ENCODE measurements around the gene GPR152.
A peak's percentile ranks its signal among the peaks of the same experiment; 100 is the strongest.
"Not testable (repeated sequence)": the region's sequence is repeated elsewhere in the genome, so short reads cannot be mapped to it uniquely, and the experiment has no call there.

GPR152 gene

DNA sequence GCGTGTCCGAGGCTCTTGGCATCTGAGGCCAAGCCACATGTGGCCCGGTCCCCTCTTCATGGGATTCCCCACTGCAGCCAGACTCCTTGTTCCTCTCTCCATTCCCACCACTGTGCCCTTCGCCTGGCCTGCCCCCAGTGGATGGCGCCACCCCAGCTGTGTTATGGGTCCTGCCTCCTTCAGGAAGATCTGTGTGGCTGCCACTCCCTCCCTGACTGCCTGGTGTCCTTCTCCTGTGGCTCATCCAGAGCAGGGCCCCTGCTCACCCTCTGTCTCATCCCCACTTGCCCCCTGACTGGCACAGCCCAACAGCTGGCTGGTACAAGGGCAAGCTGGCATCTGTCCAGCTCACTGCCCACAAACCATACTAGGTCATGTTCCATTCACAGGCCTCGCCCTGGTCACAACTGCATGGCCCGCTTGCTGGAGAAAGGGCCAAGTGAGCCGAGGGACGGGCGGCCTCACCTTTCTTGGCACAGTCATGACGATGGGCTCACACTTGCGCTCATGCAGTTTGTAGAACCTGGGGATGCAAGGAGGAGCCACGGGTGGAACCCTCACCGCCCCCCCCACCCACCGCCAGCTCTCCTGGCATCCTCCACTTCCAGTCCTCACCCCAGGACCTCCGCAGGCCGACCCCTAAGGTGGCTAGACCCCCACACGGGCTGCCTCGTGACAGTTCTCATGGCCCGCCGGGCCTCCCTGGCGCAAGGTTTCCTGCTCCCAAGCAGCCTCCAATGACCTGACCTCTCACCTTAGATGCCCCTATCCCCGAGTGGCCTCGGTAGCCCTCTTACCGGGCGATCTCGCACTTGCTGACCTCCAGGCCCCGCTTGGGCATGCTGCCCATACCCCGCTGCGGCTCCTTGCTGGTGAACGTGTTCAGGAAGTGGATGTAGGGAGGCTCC, 13.0 kb downstream of the GPR152 start:
- no peak for DNase-seq (ENCODE audit: low spot score)

DNA sequence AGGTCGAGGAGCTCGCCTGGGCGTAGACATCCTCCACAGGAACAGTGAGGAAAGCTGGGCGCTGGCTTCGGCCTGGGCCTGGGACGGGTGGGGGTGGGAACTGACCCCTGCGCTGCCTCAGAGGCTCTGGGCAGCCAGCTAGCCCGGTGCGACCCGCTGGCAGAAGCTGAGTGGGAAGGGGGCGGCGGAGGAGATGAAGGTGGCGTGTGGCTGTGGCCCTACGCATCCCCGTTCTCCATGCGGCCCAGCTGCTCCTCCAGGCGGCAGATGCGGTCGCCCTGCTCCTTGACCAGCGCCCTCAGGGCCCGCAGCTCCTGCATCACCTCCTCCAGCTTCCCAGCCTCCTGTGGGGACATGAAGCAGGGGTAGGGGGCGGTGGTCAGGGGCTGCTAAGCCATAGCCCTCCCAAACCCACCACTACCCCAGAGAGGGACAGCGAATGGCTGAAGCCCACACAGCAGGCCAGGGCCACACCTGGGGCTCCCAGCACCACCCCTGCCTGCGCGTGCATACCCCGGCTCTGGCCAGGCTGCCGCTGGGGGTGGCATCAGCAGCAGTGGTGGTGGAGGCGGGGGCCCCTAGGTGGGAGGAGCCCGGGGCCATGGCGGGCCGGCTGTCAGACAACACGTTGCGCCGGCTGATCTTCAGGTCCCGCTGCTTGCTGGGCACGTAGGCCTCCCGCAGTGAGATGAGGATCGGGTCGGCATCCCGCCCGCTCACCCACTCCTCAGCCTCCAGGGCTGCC, 14.2 kb downstream of the GPR152 start:
- DNase-seq (ENCODE audit: low spot score), result peak; percentile 83

DNA sequence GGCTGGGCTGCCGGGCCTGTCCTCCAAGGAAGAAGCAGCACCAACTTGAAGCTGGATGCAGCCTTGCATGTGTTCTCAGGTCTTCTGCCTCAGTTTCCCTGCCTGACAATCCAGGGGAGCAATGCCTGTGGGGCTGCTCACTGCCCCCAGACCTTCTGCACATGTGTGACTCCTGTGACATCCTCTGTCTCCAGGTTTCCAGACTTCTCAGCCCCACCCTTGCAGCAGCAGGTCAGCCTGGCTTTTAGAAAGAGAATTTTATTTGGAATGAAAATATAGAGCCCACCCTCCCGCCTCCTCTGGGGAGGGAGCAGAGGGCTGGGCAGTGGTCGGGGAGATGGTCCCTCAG, 14.7 kb downstream of the GPR152 start:
- DNase-seq (ENCODE audit: low spot score), result no peak

DNA sequence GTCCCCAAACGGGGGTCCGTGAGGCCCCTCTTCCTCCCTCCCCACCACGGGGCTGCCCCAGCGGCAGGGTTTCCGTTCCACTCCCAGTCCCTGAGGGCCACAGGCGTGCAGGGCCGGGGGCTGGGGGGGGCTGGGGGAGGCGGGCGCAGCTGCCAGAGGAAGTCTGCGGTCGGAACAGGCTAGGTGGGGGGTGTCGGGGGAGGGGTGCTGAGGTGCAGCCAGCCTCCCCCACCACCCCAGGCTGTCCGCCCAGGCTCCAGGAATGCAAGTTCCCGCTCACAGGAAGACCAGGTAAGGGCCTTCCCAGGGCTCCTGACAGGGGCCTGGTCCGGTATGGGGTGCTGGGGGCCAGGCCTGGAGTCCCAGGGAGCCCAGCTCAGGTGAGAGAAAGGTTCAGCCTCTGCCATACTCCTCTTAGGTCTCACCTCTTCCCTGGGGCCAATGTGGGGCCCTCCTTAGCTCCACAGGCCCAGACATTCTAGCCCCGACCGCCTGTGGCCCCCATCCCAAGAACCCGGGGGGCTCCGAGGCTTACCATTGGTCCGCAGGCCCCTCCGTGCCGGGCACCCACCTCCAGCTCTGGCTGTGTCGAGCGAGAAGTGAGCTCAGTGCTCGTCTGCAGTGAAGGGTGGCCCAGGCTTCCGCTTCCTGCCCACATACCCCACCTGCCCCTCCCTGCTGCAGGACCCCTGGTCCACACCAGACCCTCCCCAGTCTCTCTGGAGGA, 15.3 kb downstream of the GPR152 start, which contains the start of gene PTPRCAP:
PTPRCAP (minus strand) TSS at position 601 of the 727 bp plus-strand sequence; CDS start at position 538, 63 bp downstream.
- peak; percentile 80 for DNase-seq (ENCODE audit: low spot score)

DNA sequence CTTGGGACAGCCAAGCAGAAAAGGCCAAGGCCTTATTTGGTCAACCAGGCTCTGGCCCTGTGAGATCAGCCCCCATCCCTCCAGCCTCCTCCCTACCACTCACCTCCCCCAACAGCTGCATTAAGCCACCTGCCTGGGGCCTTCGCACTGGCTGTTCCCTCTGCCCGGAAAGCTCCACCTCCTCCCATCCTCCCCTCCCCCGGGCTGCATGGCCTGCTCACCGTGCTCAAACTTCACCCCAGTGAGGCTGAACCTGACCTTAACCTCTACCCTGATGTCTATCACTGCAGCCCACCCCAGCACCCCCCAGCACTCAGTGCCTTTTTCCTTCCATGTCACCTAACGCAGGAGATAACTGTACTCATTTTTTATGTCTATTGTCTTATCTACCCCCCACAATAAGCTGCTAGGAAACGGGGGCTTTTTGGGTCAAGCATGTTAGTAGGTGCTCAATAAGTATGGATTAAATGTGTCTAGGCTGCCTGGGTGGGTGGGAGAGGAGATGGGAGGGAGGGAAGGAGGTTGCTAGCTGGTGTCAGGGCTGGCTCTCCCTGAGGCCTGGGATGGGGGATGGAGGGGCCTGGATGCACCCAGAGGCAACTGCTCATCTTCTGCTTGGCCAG, 16.0 kb downstream of the GPR152 start:
- peak; percentile 71 for DNase-seq (ENCODE audit: low spot score)

DNA sequence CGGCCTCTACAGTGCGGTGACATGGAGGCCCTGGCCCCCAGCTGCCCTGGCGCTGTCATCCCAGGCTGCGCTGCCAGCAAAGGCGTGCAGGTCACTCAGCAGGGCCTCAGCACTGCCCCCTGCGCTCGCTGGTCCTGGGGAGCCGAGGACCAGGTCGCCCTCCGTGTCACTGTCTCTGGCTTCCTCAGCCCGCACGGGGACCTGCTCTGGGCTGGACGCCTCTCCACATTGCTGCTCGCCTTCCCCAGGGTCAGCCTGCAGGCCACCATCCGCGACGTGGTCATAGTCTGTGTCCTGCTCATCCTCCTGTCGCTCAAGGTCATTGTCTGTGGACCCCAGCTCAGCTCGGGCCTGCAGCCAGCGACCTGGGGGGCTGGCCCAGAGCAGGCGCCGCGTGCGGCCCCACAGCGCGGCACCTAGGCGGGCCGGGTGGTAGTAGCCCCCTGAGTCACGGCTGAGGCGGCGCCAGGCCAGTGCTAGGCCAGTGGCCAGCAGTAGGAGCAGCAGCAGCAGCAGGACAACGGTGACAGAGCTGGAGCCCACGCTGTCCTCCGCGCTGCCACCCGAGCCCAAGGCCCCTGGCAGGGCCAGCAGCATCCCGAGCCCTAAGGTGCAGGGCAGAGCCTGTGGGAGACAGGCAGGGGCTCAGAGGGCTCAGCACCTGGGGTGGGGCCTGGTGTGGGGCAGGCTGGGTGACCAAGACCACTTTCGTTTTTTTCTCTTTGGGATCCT, 16.6 kb downstream of the GPR152 start:
- no peak for DNase-seq (ENCODE audit: low spot score)

DNA sequence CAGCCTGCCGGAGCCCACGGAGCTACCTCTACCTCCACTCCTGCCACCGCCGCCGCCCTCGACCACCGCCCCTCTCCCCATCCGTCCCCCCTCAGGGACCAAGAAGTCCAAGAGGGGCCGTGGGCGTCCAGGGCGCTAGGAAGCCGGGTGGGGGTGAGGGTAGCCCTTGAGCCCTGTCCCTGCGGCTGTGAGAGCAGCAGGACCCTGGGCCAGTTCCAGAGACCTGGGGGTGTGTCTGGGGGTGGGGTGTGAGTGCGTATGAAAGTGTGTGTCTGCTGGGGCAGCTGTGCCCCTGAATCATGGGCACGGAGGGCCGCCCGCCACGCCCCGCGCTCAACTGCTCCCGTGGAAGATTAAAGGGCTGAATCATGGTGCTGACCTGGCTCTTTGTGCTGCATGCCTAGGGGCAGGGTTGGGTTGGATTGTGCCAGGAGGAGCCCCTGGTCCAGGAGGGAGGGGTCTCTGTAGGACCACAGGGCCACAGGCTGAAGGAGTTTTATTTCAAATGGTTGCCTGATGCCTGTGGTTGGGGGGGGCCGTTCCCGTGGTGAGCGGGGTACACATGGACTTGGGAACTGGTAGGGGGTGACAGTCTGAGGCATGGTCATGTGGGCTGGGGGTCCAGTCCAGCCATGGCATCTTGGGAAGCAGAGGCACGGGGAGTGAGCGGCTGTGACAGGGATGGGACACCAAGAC, 17.4 kb downstream of the GPR152 start:
- no peak for DNase-seq (ENCODE audit: low spot score)

DNA sequence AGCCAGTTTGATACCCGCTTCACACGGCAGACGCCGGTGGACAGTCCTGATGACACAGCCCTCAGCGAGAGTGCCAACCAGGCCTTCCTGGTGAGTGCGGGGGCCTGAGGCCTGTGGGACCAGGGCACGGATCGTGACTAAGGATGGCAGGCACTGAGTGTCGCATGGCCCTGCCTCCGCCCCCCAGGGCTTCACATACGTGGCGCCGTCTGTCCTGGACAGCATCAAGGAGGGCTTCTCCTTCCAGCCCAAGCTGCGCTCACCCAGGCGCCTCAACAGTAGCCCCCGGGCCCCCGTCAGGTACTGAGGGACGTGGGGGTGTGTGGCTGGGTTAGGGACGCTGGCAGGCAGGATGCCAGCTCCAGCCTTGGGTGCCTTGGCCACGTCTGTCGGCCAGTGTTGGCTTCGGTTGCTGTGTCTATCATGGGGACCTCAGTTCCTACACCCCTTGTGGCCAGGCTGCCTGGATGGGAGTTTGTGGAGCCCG, 18.1 kb downstream of the GPR152 start:
- no peak for DNase-seq (ENCODE audit: low spot score)

DNA sequence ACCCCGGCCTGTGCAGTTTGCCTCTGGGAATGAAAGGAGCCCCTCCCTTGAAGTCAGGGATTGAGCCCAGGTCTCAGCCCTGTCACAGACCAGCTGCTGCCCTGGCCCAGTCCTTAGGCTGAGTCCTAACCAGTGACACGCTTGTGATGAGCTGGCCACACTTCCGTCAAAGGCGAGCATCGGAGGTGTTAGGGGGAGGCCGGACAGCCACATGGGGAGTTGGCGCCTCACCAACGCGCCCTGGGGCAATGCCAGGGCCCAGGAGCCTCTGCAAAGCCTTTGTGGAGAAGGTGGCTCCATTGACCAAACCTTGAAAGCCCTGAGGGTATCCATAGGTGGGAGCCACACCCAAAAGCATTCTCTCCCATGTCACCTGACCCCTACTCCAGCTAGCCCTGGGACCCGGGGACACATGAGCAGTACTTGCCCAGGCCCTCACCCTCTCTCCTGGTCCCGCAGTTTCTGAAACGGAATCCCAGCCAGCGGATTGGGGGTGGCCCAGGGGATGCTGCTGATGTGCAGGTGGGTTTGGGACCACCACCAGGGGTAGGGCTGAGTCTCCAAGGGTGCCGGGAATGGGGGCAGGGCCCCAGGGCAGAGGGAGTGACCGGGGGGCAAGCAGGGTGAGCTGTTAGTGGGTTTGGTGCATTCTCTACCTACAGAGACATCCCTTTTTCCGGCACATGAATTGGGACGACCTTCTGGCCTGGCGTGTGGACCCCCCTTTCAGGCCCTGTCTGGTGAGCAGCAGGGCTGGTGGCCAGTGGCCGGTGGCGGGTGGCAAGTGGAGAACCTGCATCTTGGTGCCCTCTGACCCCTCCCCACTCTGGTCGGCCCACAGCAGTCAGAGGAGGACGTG, 18.8 kb downstream of the GPR152 start:
- no peak for DNase-seq (ENCODE audit: low spot score)

DNA sequence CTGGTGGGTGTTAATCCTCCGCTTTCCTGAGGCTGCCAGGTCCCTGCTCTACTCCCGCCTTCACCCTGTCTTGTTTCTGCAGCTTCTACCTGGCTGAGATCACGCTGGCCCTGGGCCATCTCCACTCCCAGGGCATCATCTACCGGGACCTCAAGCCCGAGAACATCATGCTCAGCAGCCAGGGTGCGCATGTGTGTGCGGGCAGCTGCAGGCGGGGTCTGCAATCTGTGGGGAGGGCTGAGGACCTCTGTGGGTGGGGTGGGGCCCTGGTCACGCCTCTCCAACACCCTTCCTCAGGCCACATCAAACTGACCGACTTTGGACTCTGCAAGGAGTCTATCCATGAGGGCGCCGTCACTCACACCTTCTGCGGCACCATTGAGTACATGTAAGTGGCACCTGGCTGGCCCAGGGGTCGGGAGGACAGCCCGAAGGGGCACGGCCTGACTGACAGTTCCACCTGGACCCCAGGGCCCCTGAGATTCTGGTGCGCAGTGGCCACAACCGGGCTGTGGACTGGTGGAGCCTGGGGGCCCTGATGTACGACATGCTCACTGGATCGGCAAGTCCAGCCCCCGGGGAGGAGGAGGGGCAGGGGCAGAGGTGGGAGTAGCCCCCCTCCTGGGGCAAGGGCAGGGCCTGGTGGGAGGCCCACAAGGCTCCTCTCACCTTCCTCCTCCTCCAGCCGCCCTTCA, 19.7 kb downstream of the GPR152 start:
- no peak for DNase-seq (ENCODE audit: low spot score)

DNA sequence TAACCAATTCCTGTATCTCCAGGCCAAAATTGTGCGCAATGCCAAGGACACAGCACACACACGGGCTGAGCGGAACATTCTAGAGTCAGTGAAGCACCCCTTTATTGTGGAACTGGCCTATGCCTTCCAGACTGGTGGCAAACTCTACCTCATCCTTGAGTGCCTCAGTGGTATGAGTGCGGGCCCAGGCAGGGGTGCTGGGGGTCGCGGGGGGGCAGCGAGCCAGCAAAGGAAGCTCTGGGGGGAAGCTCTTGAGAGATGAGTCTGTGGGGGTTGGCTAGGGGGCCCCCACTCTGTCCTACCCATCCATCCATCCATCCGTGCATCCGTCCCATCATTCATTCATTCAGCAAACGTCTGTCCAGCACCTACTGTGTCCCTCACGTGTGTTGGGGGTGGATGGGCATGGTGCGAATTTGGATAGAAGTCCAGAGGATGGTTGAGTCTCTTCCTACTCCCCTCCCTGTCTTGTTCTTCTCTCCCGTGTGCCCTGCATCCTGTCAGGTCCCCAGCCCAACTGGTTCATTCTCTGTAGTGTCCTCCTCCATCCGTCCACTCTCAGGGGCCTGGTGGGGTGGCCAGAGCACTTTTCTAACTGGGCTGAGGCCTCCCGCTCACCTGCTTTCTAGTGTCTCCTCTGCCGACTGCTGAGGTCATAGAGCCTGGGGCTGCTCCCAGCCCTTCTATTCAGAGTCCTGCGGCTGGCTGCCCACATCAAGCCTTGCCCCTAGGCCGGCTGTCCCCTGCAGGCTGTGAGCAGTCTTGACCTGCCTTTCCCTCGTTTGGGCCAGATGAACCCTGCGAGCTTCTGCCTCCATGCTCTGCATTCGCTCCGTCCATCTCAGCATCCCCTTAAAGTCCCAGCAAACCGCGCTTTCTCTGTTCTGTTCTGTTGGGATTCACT, 20.9 kb downstream of the GPR152 start:
- no peak for DNase-seq (ENCODE audit: low spot score)

DNA sequence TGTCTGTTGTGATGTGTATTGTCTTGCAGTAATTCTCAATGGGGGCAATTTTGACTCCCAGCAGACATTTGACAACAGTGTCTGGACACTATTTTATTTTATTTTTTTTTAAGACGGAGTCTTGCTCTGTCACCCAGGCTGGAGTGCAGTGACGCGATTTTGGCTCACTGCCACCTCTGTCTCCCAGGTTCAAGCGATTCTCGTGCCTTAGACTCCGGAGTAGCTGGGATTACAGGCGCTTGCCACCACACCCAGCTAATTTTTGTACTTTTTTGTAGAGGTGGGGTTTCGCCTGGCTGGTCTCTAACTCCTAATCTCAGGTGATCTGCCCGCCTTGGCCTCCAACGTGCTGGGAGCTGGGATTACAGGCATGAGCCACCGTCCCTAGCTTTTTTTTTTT, 22.8 kb downstream of the GPR152 start:
- no peak for DNase-seq (ENCODE audit: low spot score)

DNA sequence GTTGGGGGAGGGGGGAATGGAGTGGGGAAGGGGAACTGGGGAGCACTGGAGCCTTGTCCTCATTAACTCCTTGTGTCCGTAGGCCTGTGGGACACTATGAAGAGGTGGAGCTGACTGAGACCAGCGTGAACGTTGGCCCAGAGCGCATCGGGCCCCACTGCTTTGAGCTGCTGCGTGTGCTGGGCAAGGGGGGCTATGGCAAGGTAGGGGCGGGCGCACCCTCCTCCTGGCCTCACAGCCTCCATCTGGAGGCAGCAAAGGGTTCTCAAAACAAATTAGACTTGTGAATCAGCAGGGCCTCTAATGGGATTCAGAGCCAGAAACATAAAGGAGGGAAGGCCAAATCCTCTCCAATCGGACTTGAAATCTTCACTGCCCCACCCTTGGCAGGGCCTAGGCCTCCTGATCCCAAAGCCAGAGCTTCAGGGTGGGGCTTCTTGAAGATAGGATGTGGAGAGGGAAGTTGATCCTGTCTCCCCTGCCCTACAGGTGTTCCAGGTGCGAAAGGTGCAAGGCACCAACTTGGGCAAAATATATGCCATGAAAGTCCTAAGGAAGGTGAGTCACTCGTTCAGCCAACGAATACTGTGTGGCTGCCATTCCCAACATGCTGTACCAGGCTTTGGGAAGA, 23.4 kb downstream of the GPR152 start:
- DNase-seq (ENCODE audit: low spot score), result no peak

DNA sequence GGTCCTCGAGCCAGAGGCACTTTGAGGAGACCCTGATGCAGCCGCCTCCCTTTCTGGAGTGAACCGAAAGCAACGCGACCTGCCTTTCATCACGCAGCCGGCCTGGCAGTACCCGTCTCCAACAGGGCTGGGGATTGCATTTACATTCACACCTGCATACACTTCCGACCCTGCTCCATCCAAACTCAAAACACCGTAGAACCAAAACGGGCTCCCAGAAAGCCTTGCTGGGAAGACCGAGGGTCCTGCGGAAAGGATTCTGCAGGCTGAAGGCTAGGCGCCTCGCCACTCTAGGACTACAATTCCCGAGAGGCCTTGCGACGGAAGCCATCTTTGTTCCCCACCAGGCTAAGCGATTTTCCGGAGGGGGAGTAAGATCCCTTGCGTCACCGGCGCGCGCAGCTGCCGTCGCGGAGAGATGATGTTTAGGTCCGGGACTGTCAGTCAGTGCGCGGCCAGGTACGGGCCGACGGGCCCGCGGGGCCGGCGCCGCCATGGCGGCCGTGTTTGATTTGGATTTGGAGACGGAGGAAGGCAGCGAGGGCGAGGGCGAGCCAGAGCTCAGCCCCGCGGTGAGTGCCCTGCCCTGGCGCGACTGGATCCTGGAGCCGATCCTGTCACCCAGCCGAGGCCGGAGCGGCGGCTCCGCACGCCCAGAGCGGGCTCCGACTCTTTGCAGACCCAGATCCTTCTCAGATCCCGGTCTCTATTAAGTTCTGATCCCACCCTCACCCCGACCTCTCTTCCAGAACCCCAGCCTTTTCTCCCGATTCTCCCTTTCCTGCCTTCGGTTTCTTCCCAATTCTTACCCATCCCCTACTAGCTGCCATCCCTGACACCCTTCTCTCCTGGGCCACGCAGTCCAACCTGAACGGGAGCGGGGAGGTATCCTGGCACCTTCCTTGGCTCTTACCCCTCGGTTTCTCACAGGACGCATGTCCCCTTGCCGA, 24.2 kb downstream of the GPR152 start, which contains the start of gene RPS6KB2:
RPS6KB2 (plus strand) TSS at position 443 of the 950 bp plus-strand sequence; CDS start at position 495, 52 bp downstream.
- peak; percentile 97 for DNase-seq (ENCODE audit: low spot score)

DNA sequence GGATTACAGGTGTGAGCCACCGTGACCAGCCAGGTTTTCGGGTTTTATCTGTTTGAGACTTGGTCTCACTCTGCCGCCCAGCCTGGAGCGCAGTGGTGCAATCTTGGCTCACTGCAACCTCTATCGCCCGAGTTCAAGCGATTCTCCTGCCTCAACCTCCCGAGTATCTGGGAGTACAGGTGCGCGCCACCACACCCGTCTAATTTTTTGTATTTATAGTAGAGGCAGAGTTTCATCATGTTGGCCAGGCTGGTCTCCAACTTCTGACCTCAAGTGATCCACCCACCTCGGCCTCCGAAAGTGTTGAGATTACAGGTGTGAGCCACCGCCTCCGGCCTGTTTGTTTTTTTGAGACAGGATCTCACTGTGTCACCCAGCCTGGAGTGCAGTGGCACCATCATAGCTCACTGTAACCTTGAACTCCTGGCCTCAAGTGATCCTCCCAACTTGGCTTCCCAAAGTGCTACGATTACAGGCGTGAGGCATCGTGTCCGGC, 25.1 kb downstream of the GPR152 start:
- not testable (repeated sequence) for DNase-seq (ENCODE audit: low spot score)

Data from germinal center (tissue), 1 donor.